DND-41 (cell line): ENCODE results near the gene SSR3.

Experiments used
- CTCF ChIP-seq: IDR thresholded peaks from 2 replicates; pipeline ENCODE4 v1.5.1; 2012; ENCODE audit warnings: borderline replicate concordance, low read length, moderate library complexity, mild to moderate bottlenecking; ENCODE audit not compliant: poor library complexity, severe bottlenecking; ENCODE audit errors: extremely low read depth
- EZH2 ChIP-seq: IDR thresholded peaks from 3 replicates; pipeline ENCODE4 v1.6.1; 2012; ENCODE audit warnings: borderline replicate concordance, low read depth, mild to moderate bottlenecking, moderate library complexity, low read length, inconsistent platforms; ENCODE audit not compliant: severe bottlenecking

- no peak for TF ChIP-seq CTCF
- no peak for TF ChIP-seq EZH2
Observed at GRCh38 chr3:156495816-156496215, 59.1 kb downstream of the SSR3 start.
